HuH-7 (cell line): Measurements from ENCODE around the gene ZNF552.

Experiments
- DNase-seq: peaks from one replicate; pipeline ENCODE4 v3.0.0; 2011; ENCODE audit warnings: low spot score

Gene ZNF552

GRCh38 chr19:57776764-57777296 lies 37.9 kb downstream of the ZNF552 start:
- DNase-seq, result no peak

GRCh38 chr19:57773488-57773887 lies 41.2 kb downstream of the ZNF552 start:
- no peak for DNase-seq

GRCh38 chr19:57771417-57771816 lies 43.3 kb downstream of the ZNF552 start:
- no peak for DNase-seq

GRCh38 chr19:57769345-57770131 lies 45.2 kb downstream of the ZNF552 start, which contains the start of gene ZNF586:
Gene ZNF586 (plus strand): TSS chr19:57769676. CDS start chr19:57769843, 167 bp downstream.
- peak; percentile 97 for DNase-seq

GRCh38 chr19:57759096-57759495 lies 55.6 kb downstream of the ZNF552 start:
- DNase-seq, result no peak

- DNase-seq, result no peak
Observed at GRCh38 chr19:57757941-57758340, 56.8 kb downstream of the ZNF552 start.
